ENCODE data around the gene LRRC4C. TPM values are rescaled to one million over a fixed set of nuclear protein-coding genes. Genes with fewer than 3 reads are reported as not detected.

The LRRC4C gene
- total RNA-seq, 1 experiment from 2014 or later: 0.72 TPM

DNA sequence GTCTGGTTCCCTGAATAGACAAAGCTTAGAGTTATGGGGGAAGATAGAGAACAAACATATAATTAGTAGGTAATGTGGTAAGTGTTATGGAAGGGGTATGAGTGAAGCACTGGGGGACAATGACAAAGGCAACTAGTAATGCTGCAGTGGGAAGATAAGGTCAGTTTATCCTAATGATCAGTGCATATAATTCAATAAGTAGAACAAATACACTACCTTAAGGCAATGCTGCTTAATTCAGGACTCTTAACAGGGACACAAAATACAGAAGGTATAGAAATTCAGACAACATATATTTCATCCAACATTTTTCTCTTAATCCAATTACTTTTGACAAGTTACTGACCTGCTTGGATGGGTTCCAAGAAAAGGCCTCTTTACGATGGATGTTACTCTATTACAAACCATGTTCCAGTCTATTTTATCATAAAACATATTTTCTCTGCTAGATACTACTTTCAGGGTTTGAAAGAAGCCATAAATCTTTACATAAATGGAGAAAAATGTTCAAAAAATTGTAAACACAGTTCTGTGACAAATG, 1186.2 kb downstream of the LRRC4C start (continued):
- no peak for TF ChIP-seq SOX15 (CRISPR knock-in tag; IDR thresholded peaks at IDR 0.05)
- TF ChIP-seq, protein P1, sequence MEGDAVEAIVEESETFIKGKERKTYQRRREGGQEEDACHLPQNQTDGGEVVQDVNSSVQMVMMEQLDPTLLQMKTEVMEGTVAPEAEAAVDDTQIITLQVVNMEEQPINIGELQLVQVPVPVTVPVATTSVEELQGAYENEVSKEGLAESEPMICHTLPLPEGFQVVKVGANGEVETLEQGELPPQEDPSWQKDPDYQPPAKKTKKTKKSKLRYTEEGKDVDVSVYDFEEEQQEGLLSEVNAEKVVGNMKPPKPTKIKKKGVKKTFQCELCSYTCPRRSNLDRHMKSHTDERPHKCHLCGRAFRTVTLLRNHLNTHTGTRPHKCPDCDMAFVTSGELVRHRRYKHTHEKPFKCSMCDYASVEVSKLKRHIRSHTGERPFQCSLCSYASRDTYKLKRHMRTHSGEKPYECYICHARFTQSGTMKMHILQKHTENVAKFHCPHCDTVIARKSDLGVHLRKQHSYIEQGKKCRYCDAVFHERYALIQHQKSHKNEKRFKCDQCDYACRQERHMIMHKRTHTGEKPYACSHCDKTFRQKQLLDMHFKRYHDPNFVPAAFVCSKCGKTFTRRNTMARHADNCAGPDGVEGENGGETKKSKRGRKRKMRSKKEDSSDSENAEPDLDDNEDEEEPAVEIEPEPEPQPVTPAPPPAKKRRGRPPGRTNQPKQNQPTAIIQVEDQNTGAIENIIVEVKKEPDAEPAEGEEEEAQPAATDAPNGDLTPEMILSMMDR (IDR thresholded peaks at IDR 0.05): no peak
- no peak for TF ChIP-seq FOXP1 (CRISPR knock-in tag; IDR thresholded peaks at IDR 0.05; ENCODE audit: borderline replicate concordance)
- TF ChIP-seq SMAD4 (CRISPR knock-in tag; IDR thresholded peaks at IDR 0.05): no peak

DNA sequence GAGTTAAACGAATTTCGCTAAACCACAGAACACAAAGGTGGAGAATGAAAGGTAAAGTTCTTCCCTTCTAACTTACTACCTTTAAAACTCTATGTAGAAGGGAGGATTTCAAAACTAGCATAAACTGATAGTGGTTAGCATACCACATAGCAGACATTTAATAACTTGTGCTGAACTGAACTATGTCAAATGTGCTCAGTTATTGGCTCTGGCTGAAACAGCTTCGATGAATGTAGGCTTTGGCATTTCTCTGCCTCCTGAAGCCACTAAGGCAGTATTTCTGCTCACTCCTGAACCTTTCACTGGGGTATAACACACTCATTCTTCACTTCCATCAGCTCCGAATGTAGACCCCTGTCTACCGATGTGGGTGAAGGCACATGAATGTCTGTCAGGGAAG, 1188.1 kb downstream of the LRRC4C start:
- Mint-ChIP-seq H3K36me3 (no peaks in the 10 kb centered on the region), H3K27me3 (ENCODE audit: low read depth) (peaks cover 13% of the 10 kb centered on the region), H3K4me1 (no peaks in the 10 kb centered on the region), H3K4me3 (no peak overlapping the region), H3K9me3 (no peaks in the 10 kb centered on the region), H3K27ac (no peak overlapping the region)
- ChIA-PET CTCF (no interaction called here), POLR2A (no interaction called here)
- DNase-seq (ENCODE audit: low spot score): no peak
- no peak for ATAC-seq
- TF ChIP-seq, protein P2, sequence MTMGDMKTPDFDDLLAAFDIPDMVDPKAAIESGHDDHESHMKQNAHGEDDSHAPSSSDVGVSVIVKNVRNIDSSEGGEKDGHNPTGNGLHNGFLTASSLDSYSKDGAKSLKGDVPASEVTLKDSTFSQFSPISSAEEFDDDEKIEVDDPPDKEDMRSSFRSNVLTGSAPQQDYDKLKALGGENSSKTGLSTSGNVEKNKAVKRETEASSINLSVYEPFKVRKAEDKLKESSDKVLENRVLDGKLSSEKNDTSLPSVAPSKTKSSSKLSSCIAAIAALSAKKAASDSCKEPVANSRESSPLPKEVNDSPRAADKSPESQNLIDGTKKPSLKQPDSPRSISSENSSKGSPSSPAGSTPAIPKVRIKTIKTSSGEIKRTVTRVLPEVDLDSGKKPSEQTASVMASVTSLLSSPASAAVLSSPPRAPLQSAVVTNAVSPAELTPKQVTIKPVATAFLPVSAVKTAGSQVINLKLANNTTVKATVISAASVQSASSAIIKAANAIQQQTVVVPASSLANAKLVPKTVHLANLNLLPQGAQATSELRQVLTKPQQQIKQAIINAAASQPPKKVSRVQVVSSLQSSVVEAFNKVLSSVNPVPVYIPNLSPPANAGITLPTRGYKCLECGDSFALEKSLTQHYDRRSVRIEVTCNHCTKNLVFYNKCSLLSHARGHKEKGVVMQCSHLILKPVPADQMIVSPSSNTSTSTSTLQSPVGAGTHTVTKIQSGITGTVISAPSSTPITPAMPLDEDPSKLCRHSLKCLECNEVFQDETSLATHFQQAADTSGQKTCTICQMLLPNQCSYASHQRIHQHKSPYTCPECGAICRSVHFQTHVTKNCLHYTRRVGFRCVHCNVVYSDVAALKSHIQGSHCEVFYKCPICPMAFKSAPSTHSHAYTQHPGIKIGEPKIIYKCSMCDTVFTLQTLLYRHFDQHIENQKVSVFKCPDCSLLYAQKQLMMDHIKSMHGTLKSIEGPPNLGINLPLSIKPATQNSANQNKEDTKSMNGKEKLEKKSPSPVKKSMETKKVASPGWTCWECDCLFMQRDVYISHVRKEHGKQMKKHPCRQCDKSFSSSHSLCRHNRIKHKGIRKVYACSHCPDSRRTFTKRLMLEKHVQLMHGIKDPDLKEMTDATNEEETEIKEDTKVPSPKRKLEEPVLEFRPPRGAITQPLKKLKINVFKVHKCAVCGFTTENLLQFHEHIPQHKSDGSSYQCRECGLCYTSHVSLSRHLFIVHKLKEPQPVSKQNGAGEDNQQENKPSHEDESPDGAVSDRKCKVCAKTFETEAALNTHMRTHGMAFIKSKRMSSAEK (CRISPR knock-in tag; IDR thresholded peaks at IDR 0.05; ENCODE audit: borderline replicate concordance): no peak
- TF ChIP-seq ZNF396 (CRISPR knock-in tag; IDR thresholded peaks at IDR 0.05; ENCODE audit: borderline replicate concordance) (no peak), SOX15 (CRISPR knock-in tag; IDR thresholded peaks at IDR 0.05) (no peak), NFYB (CRISPR knock-in tag; conservative IDR thresholded peaks at IDR 0.05; ENCODE audit: low read depth) (no peak), GTF2I (CRISPR knock-in tag; conservative IDR thresholded peaks at IDR 0.05) (no peak), RORB (CRISPR knock-in tag; IDR thresholded peaks at IDR 0.05) (no peak), ZNF671 (CRISPR knock-in tag; IDR thresholded peaks at IDR 0.05) (no peak), JAZF1 (CRISPR knock-in tag; IDR thresholded peaks at IDR 0.05) (no peak), MXD4 (CRISPR knock-in tag; IDR thresholded peaks at IDR 0.05; ENCODE audit: borderline replicate concordance) (no peak)
- TF ChIP-seq, protein P3, sequence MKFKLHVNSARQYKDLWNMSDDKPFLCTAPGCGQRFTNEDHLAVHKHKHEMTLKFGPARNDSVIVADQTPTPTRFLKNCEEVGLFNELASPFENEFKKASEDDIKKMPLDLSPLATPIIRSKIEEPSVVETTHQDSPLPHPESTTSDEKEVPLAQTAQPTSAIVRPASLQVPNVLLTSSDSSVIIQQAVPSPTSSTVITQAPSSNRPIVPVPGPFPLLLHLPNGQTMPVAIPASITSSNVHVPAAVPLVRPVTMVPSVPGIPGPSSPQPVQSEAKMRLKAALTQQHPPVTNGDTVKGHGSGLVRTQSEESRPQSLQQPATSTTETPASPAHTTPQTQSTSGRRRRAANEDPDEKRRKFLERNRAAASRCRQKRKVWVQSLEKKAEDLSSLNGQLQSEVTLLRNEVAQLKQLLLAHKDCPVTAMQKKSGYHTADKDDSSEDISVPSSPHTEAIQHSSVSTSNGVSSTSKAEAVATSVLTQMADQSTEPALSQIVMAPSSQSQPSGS (CRISPR knock-in tag; IDR thresholded peaks at IDR 0.05; ENCODE audit: borderline replicate concordance, low read depth): no peak
- TF ChIP-seq, protein P4, sequence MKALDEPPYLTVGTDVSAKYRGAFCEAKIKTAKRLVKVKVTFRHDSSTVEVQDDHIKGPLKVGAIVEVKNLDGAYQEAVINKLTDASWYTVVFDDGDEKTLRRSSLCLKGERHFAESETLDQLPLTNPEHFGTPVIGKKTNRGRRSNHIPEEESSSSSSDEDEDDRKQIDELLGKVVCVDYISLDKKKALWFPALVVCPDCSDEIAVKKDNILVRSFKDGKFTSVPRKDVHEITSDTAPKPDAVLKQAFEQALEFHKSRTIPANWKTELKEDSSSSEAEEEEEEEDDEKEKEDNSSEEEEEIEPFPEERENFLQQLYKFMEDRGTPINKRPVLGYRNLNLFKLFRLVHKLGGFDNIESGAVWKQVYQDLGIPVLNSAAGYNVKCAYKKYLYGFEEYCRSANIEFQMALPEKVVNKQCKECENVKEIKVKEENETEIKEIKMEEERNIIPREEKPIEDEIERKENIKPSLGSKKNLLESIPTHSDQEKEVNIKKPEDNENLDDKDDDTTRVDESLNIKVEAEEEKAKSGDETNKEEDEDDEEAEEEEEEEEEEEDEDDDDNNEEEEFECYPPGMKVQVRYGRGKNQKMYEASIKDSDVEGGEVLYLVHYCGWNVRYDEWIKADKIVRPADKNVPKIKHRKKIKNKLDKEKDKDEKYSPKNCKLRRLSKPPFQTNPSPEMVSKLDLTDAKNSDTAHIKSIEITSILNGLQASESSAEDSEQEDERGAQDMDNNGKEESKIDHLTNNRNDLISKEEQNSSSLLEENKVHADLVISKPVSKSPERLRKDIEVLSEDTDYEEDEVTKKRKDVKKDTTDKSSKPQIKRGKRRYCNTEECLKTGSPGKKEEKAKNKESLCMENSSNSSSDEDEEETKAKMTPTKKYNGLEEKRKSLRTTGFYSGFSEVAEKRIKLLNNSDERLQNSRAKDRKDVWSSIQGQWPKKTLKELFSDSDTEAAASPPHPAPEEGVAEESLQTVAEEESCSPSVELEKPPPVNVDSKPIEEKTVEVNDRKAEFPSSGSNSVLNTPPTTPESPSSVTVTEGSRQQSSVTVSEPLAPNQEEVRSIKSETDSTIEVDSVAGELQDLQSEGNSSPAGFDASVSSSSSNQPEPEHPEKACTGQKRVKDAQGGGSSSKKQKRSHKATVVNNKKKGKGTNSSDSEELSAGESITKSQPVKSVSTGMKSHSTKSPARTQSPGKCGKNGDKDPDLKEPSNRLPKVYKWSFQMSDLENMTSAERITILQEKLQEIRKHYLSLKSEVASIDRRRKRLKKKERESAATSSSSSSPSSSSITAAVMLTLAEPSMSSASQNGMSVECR (CRISPR knock-in tag; IDR thresholded peaks at IDR 0.05; ENCODE audit: borderline replicate concordance): no peak
- TF ChIP-seq, protein P5, sequence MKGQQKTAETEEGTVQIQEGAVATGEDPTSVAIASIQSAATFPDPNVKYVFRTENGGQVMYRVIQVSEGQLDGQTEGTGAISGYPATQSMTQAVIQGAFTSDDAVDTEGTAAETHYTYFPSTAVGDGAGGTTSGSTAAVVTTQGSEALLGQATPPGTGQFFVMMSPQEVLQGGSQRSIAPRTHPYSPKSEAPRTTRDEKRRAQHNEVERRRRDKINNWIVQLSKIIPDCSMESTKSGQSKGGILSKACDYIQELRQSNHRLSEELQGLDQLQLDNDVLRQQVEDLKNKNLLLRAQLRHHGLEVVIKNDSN (CRISPR knock-in tag; IDR thresholded peaks at IDR 0.05): no peak
- TF ChIP-seq, protein P6, sequence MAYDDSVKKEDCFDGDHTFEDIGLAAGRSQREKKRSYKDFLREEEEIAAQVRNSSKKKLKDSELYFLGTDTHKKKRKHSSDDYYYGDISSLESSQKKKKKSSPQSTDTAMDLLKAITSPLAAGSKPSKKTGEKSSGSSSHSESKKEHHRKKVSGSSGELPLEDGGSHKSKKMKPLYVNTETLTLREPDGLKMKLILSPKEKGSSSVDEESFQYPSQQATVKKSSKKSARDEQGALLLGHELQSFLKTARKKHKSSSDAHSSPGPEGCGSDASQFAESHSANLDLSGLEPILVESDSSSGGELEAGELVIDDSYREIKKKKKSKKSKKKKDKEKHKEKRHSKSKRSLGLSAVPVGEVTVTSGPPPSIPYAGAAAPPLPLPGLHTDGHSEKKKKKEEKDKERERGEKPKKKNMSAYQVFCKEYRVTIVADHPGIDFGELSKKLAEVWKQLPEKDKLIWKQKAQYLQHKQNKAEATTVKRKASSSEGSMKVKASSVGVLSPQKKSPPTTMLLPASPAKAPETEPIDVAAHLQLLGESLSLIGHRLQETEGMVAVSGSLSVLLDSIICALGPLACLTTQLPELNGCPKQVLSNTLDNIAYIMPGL (CRISPR knock-in tag; IDR thresholded peaks at IDR 0.05): no peak
- TF ChIP-seq, protein P7, sequence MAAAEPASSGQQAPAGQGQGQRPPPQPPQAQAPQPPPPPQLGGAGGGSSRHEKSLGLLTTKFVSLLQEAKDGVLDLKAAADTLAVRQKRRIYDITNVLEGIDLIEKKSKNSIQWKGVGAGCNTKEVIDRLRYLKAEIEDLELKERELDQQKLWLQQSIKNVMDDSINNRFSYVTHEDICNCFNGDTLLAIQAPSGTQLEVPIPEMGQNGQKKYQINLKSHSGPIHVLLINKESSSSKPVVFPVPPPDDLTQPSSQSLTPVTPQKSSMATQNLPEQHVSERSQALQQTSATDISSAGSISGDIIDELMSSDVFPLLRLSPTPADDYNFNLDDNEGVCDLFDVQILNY (CRISPR knock-in tag; IDR thresholded peaks at IDR 0.05): no peak
